NAMALWA (cell line): ENCODE measurements around the gene FASTKD3.

ENCODE experiments used
- DNase-seq: peaks from one replicate; pipeline ENCODE4 v3.0.0-alpha.2; 2015; ENCODE audit warnings: low spot score

FASTKD3 gene

DNA sequence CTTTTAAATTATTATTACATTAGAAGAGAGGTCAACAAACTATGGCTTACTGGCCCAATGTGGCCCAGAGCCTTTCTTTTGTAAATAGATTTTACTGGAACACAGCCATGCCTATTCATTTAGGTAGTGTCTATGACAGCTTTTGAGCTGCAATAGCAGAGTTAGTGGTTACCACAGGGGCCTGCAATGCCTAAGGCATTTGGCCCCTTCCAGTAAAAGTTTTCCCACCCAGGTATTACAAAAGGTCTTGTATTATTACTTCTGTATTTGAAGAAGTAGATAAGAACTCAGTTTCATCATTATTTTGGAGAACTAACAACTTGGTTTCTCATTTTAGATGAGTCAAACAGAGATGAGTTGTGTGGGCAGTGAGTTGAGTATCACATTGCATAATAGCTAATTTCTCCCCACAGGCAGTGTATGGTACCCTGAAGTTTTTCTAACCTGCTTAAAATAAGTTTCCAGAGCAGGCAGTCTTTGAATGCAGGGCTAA, 9.6 kb upstream of the FASTKD3 start:
- no peak for DNase-seq

DNA sequence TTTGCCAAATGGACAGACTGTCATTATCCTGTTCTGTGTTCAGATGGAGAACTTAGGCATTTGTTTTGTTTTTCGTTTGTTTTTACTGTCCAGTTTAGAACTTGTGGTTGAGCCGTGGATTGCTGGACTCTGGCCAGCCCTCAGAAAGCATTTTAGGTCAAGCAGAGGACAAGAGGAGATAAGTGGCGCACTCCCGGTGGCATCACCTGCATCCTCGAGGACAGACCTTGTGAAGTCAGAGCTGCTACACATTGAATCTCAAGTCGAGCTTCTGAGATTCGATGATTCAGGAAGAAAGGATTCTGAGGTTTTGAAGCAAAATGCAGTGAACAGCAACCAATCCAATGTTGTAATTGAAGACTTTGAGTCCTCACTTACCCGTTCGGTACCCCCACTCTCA, 9.0 kb upstream of the FASTKD3 start:
- DNase-seq = no peak

DNA sequence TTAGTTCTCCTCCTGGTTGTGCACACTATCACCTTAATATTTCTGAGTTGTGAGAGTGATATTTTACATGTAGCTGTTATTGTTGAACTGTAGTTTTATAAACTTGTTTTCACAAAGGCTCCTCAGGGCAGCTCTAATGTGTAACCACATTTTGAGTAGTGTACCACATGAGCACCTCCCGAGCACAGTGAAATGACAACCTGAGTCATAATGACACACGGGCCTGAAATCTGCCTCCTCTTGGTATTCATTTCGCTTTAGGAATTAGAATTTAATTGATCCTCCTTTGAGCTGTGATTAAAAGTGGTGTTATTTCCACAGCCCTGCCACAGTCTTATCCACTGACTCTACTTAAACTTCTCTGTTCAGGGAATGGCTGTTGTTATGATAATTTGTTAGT, 8.0 kb upstream of the FASTKD3 start:
- no peak for DNase-seq

DNA sequence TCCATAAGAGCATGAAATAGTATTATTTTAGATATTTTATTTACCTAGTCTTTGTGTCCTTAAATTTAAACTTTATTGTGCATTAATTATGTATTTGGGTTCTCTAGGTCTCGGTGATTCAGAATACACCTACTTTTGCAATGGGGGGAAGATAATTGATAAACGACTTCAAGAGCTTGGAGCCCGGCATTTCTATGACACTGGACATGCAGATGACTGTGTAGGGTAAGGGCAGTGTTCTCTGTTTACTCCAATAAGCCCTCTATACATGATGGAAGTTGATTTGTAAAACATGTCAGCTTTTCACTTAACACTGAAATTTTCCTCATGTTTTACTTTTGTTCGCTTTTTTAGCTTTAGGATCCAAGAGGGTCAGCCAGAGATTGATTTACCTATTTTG, 6.3 kb upstream of the FASTKD3 start:
- no peak for DNase-seq

DNA sequence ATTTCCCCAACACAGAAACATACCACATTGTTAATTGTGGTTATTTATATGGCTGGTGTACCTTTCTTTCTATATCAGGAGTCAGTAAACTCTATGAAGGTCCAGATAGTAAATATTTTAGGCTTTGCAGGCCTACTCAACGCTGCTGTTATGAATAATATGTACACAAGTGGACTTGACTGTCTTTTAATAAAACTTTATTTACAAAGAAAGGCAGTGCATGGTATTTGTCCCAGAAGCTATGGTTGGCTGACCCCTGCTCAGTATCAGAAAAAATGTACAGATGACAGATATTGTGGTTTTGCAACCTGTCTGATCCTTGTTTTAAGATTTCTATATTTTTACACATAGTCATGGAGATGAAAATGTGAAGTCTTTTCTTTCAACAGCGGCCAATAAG, 5.8 kb upstream of the FASTKD3 start:
- no peak for DNase-seq

DNA sequence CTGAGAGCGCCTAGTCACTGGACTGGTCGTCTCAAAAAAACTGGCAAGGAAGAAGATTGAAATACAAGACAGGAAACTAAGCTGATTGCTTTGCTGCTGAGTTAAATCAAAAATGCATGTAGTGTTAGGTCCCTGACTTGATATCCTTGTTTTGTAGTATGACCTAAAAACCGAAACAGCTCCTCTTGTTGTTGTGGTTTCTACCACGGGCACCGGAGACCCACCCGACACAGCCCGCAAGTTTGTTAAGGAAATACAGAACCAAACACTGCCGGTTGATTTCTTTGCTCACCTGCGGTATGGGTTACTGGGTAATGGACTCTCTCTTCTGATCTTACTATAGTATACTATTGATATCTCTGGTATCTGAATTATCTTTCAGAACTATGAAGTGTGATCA, 4.4 kb upstream of the FASTKD3 start:
- DNase-seq = no peak

DNA sequence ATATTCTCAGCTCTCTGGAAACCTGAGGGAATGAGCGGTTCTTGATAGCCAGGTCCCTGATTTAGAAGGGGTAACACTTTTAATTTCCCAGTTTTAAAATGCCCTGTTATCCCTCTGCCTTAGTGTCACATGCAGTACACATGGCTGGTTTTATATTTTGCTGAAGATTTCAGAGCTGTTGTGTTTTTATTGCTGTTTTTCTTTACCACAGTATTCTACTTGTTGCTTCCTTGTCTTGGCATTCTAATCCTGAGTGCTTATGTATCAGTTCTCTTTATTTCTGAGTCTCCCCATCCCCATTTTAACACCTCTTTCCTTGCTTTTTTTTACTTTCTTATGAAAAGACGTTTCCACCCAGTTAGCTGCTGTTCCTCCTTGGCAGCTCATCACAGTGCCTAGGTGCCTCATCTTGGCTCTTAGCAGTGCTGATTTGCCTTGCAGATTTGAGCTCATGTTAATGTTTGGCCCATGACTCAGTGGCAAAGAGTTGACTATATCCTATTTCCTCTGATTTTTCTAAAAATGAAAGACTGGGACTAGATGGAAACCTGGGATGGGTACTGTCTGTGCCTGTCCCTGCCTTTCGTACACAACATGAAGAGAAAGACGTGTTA, 3.8 kb upstream of the FASTKD3 start:
- DNase-seq = no peak

DNA sequence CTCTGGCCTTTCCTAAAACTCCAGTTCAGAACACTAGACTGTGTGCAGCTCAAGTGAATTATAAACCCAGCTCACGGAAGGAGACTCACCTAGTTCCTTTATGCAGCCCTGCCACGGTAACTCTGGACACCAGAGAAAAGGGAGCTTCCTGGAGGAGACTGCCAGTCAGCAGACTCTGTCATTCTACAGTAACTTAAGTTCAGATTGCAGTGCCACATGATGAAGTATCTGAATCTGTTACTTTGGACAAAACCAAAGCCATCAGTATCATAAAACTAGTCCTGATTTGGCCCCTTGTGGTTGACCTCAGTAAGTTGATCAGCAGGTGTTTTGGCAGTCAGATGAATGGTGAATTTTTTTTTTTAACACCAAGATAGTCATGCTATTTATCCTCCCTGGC, 2.8 kb upstream of the FASTKD3 start:
- DNase-seq = peak; percentile 47

DNA sequence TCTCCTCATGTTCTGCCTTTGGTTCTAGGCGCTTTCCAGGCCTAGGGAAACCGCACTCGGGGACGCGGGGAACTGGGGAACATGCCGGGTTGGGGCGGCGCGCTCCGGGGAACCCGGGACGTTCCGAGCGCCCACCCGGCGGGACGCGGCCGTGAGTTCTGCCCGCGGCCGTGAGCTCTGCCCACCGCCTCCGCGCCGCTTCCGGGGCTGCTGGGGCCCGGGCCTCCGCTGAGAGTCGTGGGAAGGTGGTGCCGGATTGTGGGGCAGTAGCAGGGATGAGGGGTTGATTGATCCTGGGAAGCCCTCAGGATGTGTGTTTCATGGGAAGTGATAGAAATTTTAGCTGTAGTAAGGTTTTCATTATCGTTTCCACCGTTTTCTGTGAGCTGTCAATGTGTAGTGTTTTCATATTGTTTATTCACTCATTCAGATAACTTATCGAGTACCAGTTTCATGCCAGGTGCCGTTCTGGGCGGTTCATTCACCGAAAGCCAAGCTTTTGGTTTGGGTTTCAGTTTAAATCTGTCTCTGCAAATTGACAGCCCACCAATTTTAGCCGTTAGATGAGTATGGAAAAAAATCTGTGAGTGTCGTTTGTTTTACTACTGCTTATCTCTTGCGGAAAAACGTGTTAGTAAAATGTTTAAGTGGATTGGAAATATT, 774 bp upstream of the FASTKD3 start:
- peak; percentile 54 for DNase-seq

DNA sequence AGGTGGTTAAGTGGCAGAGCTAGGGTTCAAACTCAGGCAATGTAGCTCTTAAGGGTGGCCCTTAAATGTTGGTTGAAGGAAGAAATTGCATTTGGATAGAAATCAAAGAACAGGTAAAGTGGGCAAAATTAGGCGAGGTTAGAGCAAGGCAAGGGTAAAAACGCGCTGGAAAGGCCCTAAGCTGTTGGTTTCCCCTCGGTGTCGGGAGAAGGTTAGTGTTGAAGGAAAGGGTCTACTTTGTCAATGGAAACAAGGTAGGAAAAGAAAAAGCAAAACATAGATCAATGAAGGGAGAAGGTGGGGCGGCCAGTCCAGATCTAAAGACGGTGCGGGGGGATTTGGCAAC, 431 bp downstream of the FASTKD3 start:
- DNase-seq = no peak

DNA sequence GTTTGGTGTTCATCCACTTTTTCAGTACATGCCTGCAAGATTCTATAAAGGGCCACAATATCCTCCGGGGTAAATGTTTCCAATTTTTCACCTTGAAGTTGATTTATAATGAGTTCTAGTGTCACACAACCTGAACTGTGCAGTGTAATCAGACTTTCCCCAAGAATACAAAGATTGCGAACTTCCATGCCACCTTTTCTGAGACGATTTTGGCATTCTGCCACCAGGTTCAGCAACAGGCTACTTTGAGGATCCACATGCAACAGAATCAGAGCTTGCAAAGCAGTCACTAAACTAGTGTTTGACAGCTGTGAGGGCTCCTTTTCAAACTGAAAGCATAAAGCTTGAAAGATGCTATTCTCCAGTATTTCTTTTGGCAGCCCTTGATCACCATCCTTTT, 1.6 kb downstream of the FASTKD3 start:
- DNase-seq = no peak

DNA sequence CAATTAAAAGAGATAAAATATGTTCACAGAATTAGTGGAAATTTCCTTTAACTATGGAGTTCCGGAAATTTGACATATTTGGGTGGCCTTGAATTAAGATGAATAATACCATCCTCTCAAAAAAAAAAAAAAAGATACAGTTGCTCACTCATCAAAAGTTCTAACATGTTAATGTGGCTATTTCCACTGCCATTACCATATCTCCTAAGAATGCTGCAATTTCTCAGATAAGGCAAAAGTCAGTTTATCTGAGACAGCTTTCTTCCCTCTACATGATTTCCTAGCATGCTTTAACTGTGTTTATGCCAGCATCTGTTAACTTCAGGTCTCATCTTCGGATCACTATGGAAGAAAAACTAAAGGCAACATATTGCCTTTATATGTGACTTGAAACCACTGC, 2.6 kb downstream of the FASTKD3 start:
- no peak for DNase-seq

DNA sequence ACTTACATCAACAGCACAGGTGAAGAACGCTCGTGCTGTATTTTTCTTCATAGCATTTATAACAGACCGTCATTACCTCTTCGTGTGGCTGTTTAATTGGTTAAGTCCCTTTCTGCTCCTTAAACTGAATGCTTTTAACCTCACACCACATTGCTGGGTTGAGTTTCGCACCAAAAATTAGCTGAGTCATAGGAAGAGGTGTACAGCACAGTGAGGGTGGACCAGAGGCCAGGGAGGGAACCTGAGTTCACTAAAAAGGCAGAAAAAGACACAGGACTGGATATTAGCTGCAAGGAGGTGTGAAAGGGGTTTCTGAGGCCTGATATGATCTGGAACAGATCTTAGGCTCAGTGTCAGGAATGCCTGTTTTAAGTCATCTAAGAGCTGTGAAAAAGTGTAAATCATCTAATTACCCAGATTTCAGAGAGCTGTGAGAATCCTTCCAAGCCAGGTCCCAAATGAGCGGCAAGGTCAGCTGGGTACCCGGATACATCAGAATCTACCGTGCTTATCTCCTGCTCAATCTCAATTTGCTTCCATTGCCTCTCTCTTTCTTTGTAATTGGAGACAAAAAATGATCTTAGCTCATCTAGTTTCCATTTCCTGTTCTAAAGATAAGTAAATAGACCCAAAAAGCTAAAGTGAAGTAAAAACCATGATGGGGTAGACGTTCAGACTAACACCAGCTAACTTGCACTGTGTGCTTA, 10.8 kb downstream of the FASTKD3 start:
- no peak for DNase-seq

DNA sequence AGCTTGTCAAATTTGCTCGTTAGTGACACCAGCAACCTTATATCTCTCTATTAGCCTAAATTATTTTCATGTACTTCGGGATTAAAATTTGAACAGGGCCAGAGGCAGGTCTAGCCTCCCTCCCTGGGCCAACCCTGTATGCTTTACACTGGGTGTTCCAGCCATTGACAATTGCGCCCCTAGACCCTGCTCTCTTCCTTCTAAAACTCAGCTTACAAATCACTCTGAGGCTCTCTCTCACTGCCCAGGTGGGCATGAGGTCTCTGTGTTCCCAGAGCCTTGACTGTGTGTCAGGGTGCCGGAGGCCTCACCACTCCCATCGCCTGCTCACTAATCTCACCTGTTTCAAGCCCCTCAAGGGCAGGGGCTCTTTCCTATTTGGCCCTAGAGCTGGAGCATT, 11.5 kb downstream of the FASTKD3 start:
- DNase-seq = no peak

DNA sequence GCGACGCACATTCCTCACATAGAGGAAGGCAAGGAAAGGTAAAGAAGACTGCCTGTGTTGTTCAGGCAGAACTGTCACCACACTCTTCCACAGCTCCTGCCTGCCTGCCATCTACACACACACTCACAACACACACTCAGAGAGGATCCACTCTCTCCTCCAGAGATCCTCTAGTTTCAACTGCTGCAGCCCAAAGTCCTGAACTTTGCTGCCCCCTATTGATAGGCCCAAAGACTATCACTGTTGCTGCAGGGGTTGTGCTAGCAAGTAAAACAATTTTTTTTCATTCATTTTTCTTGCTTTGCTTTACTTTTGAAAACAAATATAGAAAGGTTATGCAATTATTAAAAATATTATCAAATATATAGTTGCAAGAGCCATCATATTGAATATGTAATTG, 12.0 kb downstream of the FASTKD3 start:
- DNase-seq = peak; percentile 49

DNA sequence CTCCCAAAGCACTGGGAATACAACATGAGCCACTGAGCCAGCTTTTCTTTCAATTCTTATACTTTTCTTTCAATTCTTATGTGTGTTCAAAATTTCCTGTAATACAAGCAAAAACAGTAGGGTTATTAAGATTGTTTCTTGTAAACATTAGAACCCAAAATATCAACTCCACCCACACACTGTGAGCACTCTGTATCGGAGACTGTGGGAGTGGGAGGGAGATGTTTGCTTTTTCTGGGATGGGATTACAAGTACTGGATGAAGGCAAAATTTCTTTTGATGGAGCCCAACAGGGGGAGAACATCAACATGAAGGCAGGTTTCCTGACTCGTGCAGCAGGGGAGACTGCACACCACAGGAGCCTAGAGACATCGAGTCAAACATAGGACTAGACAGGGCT, 13.2 kb downstream of the FASTKD3 start:
- no peak for DNase-seq

DNA sequence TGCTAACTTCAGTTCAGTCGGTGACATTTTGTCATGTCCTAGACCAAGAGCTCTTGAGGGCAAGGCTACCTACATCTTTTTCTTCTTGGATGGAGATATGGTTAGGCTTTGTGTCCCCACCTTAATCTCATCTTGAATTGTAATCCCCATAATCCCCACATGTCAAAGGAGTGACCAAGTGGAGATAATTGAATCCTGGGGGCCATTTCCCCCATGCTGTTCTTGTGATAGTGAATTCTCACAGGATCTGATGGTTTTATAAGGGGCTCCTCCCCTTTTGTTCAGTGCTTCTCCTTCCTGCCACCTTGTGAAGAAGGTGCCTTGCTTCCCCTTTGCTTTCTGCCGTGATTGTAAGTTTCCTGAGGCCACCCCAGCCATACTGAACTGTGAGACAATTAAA, 15.8 kb downstream of the FASTKD3 start:
- DNase-seq = no peak

DNA sequence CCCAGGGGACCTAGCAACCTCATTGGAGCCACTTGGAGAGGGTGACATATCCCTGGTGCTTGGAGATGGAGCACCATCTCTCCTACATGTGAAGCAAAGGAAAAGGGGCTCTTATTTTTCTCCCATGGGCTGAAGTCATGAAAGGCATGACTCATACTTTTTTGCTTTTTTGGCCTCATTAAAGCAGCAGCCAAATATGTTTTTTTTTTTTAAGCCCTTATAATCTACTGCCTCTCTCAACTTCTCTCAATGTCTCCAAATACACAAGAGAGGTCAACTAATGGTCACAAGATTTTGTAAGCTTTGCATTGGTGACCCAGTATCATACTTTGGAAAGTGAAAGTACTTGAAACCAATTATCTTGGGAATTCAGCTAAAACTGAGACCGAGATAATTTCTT, 16.3 kb downstream of the FASTKD3 start:
- no peak for DNase-seq

DNA sequence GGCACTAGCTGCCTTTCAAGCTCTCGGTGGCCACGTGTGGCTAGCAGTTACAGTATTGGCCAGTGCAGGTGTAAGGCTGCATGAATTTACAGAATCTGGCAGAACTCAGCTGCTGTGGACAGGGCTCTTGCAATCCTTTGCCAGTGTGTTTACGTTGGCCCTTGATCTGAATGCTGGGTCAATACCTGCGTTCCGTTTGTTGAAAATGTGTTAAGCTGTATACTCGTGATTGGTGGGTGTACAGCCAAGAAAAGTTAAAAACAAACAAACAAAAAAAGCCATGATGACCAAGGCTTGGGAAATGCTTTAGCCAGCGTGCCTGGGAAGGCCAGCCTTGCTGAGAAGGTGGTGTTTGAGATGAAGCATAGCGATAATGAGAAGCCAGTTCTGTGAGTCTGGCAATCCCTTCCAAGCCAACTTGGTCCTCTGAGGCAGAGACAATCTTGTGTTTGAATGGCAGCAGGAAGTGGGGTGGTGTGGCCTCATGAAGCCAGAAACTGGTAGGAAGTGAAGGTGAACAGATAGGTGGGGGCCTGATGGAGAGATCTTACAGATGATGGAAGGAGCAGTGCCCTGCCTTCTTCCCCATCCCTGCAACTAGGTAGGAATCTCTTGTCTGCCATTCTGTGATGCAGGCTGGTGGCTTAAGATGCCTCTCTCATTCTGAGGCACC, 17.1 kb downstream of the FASTKD3 start:
- no peak for DNase-seq

DNA sequence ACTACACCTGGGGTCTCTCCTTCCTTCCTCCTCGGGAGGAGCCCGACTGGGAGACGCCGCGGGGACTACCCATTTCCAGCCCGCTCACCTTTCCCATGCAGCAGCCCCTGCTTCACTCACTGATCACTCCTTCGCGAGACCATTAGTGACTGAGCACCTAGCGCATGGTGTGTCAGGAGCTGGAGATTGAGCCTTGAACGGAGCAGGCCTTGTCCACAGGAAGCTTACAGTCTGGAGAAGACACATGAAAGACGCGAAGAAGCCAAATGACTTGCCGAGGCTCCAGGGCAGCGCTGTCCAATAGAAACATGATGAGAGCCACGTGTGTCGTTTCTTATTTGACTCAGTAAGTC, 17.6 kb downstream of the FASTKD3 start:
- DNase-seq = no peak

DNA sequence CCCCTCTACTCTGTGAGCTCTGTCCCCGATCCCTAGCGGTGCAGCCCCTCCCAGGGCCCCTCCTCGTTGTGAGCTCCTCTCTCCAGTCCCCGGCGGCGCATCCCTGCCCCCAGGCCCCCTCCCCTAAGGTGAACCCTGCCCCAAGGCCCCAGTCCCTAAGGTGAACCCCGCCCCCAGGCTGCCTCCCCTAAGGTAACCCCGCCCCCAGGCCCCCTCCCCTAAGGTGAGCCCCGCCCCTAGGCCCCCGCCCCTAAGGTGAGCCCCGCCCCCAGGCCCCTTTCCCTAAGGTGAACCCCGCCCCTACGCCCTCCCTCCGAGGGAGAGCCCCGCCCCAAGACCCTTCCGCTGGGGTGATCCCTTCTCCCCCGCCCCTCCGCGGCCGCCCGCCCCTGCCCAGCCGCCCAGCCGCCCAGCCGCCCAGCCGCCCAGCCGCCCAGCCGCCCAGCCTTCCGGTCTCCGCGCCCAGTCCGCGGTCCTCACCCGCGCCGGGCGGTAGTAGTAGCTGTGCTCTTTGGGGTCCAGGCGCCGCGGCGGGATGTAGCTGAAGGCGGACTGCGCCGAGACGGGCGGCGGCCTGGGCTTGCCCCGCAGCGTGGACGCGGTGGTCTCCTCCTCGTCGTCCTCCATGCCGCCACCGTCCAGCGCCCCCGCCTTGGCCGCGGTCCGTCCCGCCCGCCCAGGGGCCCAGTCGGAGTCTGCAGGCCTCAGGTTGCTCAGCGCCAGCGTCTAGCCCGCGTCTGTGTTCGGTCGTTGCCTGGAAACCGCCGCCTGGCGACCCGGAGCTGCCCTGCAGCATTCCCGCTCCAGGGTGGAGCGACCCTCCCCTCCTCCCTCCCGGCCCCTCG, 18.2 kb downstream of the FASTKD3 start, which contains the start of gene CFAP90:
CFAP90 (minus strand) TSS at position 739 of the 845 bp plus-strand sequence; CDS start at position 627, 112 bp downstream.
- DNase-seq = no peak
